HepG2 (cell line): ENCODE results near the gene GRAMD4. TPM values are rescaled to one million over a fixed set of nuclear protein-coding genes. Genes with fewer than 3 reads are reported as not detected.

Experiments used
- ATAC-seq: fragments of 200-7000 bp; cut with Tn5 transposase; 3 replicates; pipeline ENCODE4 v1.9.1; 2020; ENCODE audit warnings: mild to moderate bottlenecking, moderate library complexity
- BruUV-seq: library from RNA; stranded (reverse); fragments of 400-500 nt; replicated peaks from 2 replicates; lab custom pipeline; 2021; lab: Mats Ljungman, UMichigan
- CTCF ChIA-PET: fragments of 300-600 bp; formaldehyde crosslinking; extraction: SDS; loops from one replicate; lab custom pipeline; 2021; ENCODE audit warnings: low total read pairs, inconsistent platforms, low intra/inter-chr PET ratio; lab: Yijun Ruan, JAX
- POLR2A ChIA-PET: fragments of 350-600 bp; sonication (Branson Sonifier 250); formaldehyde crosslinking; loops from one replicate; lab custom pipeline; 2020; ENCODE audit warnings: antibody characterized with exemption, inconsistent platforms; lab: Yijun Ruan, JAX
- DNase-seq: peaks from one replicate; pipeline ENCODE4 v3.0.0-alpha.2; 2015; ENCODE audit warnings: low spot score
- FAIRE-seq: peaks from 3 replicates; lab custom pipeline; 2011; peaks lifted over from hg19 to GRCh38; lab: Jason Lieb, UNC
- H2AFZ ChIP-seq: one replicate; pipeline ENCODE4 v1.6.1; 2011; ENCODE audit warnings: low read length, inconsistent platforms
- H3K27ac ChIP-seq: fragments of 300-600 bp; 3 replicates; pipeline ENCODE4 v1.8.0; 2011; ENCODE audit warnings: mixed run types, mild to moderate bottlenecking, mixed read lengths, low read length, inconsistent platforms; ENCODE audit not compliant: insufficient read depth; ENCODE audit errors: extremely low read length
- H3K27me3 ChIP-seq, 2 experiments: fragments of 200-600 bp in 1 of 2; 2 replicates in 1 of 2; 3 replicates in 1 of 2; pipeline versions ENCODE4 v1.6.0 to v1.8.0; 2011; ENCODE audit warnings: low read length in 2 of 2, mild to moderate bottlenecking in 2 of 2, moderate library complexity in 2 of 2, inconsistent platforms in 1 of 2; ENCODE audit not compliant: insufficient read depth in 2 of 2, control insufficient read depth in 1 of 2
- H3K36me3 ChIP-seq, 2 experiments: fragments of 200-600 bp in 1 of 2; replicated peaks in 1 of 2; 2 replicates in 1 of 2; 3 replicates in 1 of 2; pipeline versions ENCODE4 v1.5.1 to v1.8.0; 2011; ENCODE audit warnings: low read length in 2 of 2, inconsistent platforms in 1 of 2; ENCODE audit not compliant: insufficient read depth in 2 of 2, control insufficient read depth in 1 of 2
- H3K4me1 ChIP-seq: 2 replicates; pipeline ENCODE4 v1.5.1; 2012; ENCODE audit warnings: low read length, inconsistent platforms; ENCODE audit not compliant: insufficient read depth
- H3K4me2 ChIP-seq: 2 replicates; pipeline ENCODE4 v1.6.0; 2011; ENCODE audit warnings: low read depth, low read length, inconsistent platforms
- H3K4me3 ChIP-seq, 3 experiments: fragments of 200-600 bp in 1 of 3; sonication (generic), shearing (Covaris generic) in 1 of 3; replicated peaks in 1 of 3; 2 replicates each; pipeline ENCODE4 v1.5.1; 2011 to 2016; ENCODE audit warnings: low read length in 3 of 3, inconsistent platforms in 2 of 3, low read depth in 2 of 3, mild to moderate bottlenecking in 2 of 3, control low read depth in 1 of 3, mixed read lengths in 1 of 3; ENCODE audit not compliant: insufficient read depth in 1 of 3
- H3K79me2 ChIP-seq: one replicate; pipeline ENCODE4 v1.6.1; 2011; ENCODE audit warnings: low read length, inconsistent platforms; ENCODE audit not compliant: insufficient read depth
- H3K9ac ChIP-seq: 2 replicates; pipeline ENCODE4 v1.6.0; 2011; ENCODE audit warnings: mild to moderate bottlenecking, low read depth, low read length, inconsistent platforms; ENCODE audit not compliant: insufficient read depth
- H3K9me3 ChIP-seq: 2 replicates; pipeline ENCODE4 v1.5.1; 2012; ENCODE audit warnings: mild to moderate bottlenecking, low read length
- H4K20me1 ChIP-seq: 2 replicates; pipeline ENCODE4 v1.6.0; 2011; ENCODE audit warnings: inconsistent platforms, mild to moderate bottlenecking, low read length, moderate library complexity; ENCODE audit not compliant: insufficient read depth
- AGO1 ChIP-seq: fragments of 200-400 bp; formaldehyde crosslinking; IDR thresholded peaks from 2 replicates; pipeline ENCODE4 v1.6.1; 2017; ENCODE audit warnings: mild to moderate bottlenecking, low read depth, low read length, moderate library complexity; ENCODE audit not compliant: poor library complexity, severe bottlenecking
- AGO2 ChIP-seq: fragments of 200-400 bp; formaldehyde crosslinking; optimal IDR thresholded peaks from 2 replicates; pipeline ENCODE3; 2017; ENCODE audit warnings: mild to moderate bottlenecking, low read depth, low read length, moderate library complexity
- EHMT2 ChIP-seq: fragments of 200-600 bp; sonication (generic); IDR thresholded peaks from 2 replicates; pipeline ENCODE4 v1.7.0; 2017; ENCODE audit warnings: antibody characterized with exemption, low read depth, low read length, borderline replicate concordance
- ETS1 ChIP-seq: sonication (generic); formaldehyde crosslinking; IDR thresholded peaks from 2 replicates; pipeline ENCODE4 v1.4.0; 2020; ENCODE audit warnings: missing genetic modification reagents
- FOXA3 ChIP-seq: IDR thresholded peaks from 2 replicates; pipeline ENCODE4 v1.6.1; 2016; ENCODE audit warnings: missing genetic modification reagents, missing compliant biosample characterization
- HNF4G ChIP-seq, 2 experiments: sonication (generic) in 1 of 2; formaldehyde crosslinking in 1 of 2; IDR thresholded peaks; 2 replicates each; pipeline versions ENCODE4 v1.4.0 to v1.6.1; 2011 to 2020; ENCODE audit warnings: borderline replicate concordance in 2 of 2, low read depth in 2 of 2, mild to moderate bottlenecking in 2 of 2, low read length in 1 of 2, missing genetic modification reagents in 1 of 2, moderate library complexity in 1 of 2
- LRRFIP1 ChIP-seq: sonication (generic); formaldehyde crosslinking; conservative IDR thresholded peaks from 2 replicates; pipeline ENCODE4 v1.4.0; 2020; ENCODE audit warnings: missing genetic modification reagents
- PCBP2 ChIP-seq: fragments of 200-400 bp; formaldehyde crosslinking; optimal IDR thresholded peaks from 2 replicates; pipeline ENCODE3; 2018; ENCODE audit warnings: low read length, low read depth; ENCODE audit not compliant: poor library complexity, severe bottlenecking
- RNF2 ChIP-seq: fragments of 450-650 bp; conservative IDR thresholded peaks from 2 replicates; pipeline ENCODE4 v1.6.1; 2016; ENCODE audit warnings: low read depth
- STAG1 ChIP-seq: sonication (generic); formaldehyde crosslinking; IDR thresholded peaks from 2 replicates; pipeline ENCODE4 v1.4.0; 2020; ENCODE audit warnings: missing genetic modification reagents
- XRCC5 ChIP-seq: fragments of 200-400 bp; formaldehyde crosslinking; optimal IDR thresholded peaks from 2 replicates; pipeline ENCODE3; 2017; ENCODE audit warnings: mild to moderate bottlenecking, low read length
- ZIK1 ChIP-seq: sonication (generic); formaldehyde crosslinking; IDR thresholded peaks from 2 replicates; pipeline ENCODE4 v1.5.0; 2020; ENCODE audit warnings: mild to moderate bottlenecking, low read depth, missing genetic modification reagents, borderline replicate concordance
- ZNF10 ChIP-seq: sonication (generic); formaldehyde crosslinking; IDR thresholded peaks from 2 replicates; pipeline ENCODE4 v1.4.0; 2020; ENCODE audit warnings: mild to moderate bottlenecking, low read depth, missing genetic modification reagents, borderline replicate concordance
- ZNF207 ChIP-seq: fragments of 450-650 bp; IDR thresholded peaks from 2 replicates; pipeline ENCODE4 v1.6.1; 2016; ENCODE audit warnings: antibody characterized with exemption, borderline replicate concordance
- ZNF678 ChIP-seq: sonication (generic); formaldehyde crosslinking; IDR thresholded peaks from 2 replicates; pipeline ENCODE4 v1.4.0; 2020; ENCODE audit warnings: mild to moderate bottlenecking, missing genetic modification reagents
- ZNF761 ChIP-seq: sonication (generic); formaldehyde crosslinking; conservative IDR thresholded peaks from 2 replicates; pipeline ENCODE4 v1.4.0; 2020; ENCODE audit warnings: mild to moderate bottlenecking, missing genetic modification reagents
- ZNF816 ChIP-seq: sonication (generic); formaldehyde crosslinking; IDR thresholded peaks from 2 replicates; pipeline ENCODE4 v1.8.0; 2022; ENCODE audit warnings: missing genetic modification reagents, mild to moderate bottlenecking, borderline replicate concordance
- WGBS: methylation state at CpG from one replicate; pipeline ENCODE4 v1.1.6; 2017; ENCODE audit warnings: low lambda C conversion rate; 5-methylcytosine and 5-hydroxymethylcytosine counted together
- in situ Hi-C: cut with HindIII; loops from 2 replicates; pipeline ENCODE4 v1.10.0; 2017; ENCODE audit warnings: low pct_unique_long_range_greater_than_20kb; ENCODE audit not compliant: extremely low pct_ligation_motif_present
- intact Hi-C: fragments of 100-400 bp; cut with micrococcal nuclease; formaldehyde crosslinking; loops from one replicate; pipeline ENCODE4 v1.10.0; 2022; ENCODE audit not compliant: unreplicated experiment
- polyA plus RNA-seq, 8 experiments: library from polyadenylated mRNA; depleted of rRNA in 3 of 8; stranded (reverse) in 7 of 8; unstranded in 1 of 8; fragments of >200 nt; fragmentation: Illumina TruSeq in 4 of 8; extraction: Trizol in 4 of 8; gene quantifications; 2 replicates each; pipeline versions ENCODE4 v1.2.1 to v1.2.3, GENCODE V29; 2011 to 2016; ENCODE audit warnings: low read depth in 4 of 8, missing spikeins in 1 of 8, mixed read lengths in 1 of 8; ENCODE audit not compliant: insufficient read depth in 1 of 8
- total RNA-seq, 5 experiments: library from RNA; depleted of rRNA; stranded (reverse); fragments of >200 nt; fragmentation: Illumina TruSeq; extraction: Trizol; gene quantifications; 2 replicates each; pipeline ENCODE4 v1.2.3, GENCODE V29; 2016; ENCODE audit warnings: low read depth in 1 of 5
- TF ChIP-seq, protein P1 (sequence below): sonication (generic); formaldehyde crosslinking; IDR thresholded peaks from 2 replicates; pipeline ENCODE4 v1.5.0; 2020; ENCODE audit warnings: missing genetic modification reagents

Gene GRAMD4
- total and polyA plus RNA-seq, 2 of the 13 experiments (the other 11 are each of a cell fraction or from before 2014, with no cell fraction given) = 15.2 to 15.7 TPM

DNA sequence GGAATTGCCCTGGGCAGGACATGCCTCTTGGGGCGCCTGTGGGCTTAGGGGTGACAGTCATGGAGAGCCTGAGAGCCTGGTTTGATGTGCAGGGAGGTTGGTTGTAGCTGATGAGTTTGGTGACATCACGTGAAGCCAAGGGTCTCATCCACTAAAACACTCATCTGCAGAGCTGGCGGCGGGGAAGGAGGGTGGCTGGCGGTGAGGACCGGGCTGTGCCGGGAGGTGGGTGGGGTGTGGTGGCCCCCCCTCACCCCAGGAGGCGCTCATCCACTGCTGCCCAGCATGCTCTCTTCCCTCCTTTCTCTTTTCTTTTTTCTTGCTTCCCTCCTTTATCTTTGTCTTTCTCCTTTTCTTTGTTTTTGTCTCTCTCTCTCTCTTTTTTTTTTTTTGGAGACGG, 49.0 kb downstream of the GRAMD4 start (continued):
- TF ChIP-seq HNF4G (IDR thresholded peaks at IDR 0.05; ENCODE audit: borderline replicate concordance, low read depth, low read length) (no peak), HNF4G (CRISPR knock-in tag; IDR thresholded peaks at IDR 0.05; ENCODE audit: borderline replicate concordance, low read depth) (no peak), ZNF207 (no peak), ZIK1 (CRISPR knock-in tag) (no peak), AGO2 (no peak)

DNA sequence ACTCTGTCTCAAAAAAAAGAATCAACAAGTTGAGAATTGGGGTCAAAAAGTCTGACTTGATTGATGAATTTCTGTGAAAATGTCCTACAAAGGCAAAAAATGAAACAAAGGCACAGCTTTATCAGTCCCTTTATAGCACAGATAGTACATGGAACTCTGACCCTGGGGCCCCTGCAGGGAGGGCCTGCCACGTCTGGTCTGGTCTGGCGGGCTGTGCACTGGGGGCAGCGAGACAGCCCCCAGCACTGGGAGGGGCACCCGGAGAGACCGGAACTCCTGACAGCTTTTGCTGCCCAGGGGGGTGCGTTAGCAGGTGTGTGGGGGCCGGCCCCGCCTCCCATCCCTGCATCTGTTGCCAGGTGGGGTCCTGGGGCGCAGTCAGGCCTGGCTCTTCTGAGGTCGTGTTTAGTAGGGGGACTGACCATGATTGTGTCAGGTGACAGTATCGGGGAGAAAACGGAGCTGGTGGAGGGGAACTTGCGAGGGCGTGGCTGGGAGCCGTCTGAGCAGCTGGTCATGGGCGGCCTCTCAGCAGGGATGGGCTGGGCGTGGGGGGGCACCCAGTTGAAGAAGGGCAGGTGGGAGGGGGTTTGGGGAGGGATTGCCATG, 51.7 kb downstream of the GRAMD4 start:
- intact Hi-C loops = no loop called here
- no peak overlapping the region for H2AFZ ChIP-seq
- no peak overlapping the region for H3K9ac ChIP-seq
- H3K4me2 ChIP-seq = no peak overlapping the region
- H3K27ac ChIP-seq = no peak overlapping the region
- FAIRE-seq (no peak), DNase-seq (no peak), ATAC-seq (no peak)
- CTCF ChIA-PET = no interaction called here
- H3K27me3 ChIP-seq = no peaks in the 10 kb centered on the region
- 95% methylated on average over 12 of the region's 17 CpGs for WGBS
- in situ Hi-C loops = loop anchor here (25.0 kb wide), 1 partner anchor 110 kb away; no protein-coding TSS in a partner anchor
- TF ChIP-seq ZNF678 (CRISPR knock-in tag) (no peak), FOXA3 (CRISPR knock-in tag) (no peak), ZNF816 (no peak), STAG1 (CRISPR knock-in tag) (no peak), ZNF207 (no peak), XRCC5 (no peak), AGO1 (no peak), RNF2 (no peak), EHMT2 (no peak), PCBP2 (no peak), ZNF761 (no peak), ETS1 (CRISPR knock-in tag) (no peak), LRRFIP1 (CRISPR knock-in tag) (no peak), ZNF10 (no peak)
- TF ChIP-seq, protein P1, sequence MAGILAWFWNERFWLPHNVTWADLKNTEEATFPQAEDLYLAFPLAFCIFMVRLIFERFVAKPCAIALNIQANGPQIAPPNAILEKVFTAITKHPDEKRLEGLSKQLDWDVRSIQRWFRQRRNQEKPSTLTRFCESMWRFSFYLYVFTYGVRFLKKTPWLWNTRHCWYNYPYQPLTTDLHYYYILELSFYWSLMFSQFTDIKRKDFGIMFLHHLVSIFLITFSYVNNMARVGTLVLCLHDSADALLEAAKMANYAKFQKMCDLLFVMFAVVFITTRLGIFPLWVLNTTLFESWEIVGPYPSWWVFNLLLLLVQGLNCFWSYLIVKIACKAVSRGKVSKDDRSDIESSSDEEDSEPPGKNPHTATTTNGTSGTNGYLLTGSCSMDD (CRISPR knock-in tag) = no peak
- peaks cover 2 to 3% of the 10 kb centered on the region in 2 experiments; a peak in 3 of 5 replicates for H3K36me3 ChIP-seq
- no peaks in the 10 kb centered on the region for H3K79me2 ChIP-seq
- BruUV-seq = no TSS peak
- no peaks in the 10 kb centered on the region for H3K4me1 ChIP-seq
- POLR2A ChIA-PET = no interaction called here
- H4K20me1 ChIP-seq = no peaks in the 10 kb centered on the region
- H3K4me3 ChIP-seq = no peak overlapping the region
- no peaks in the 10 kb centered on the region for H3K9me3 ChIP-seq
